ENCODE measurements around the gene MATCAP1.

The MATCAP1 gene

DNA sequence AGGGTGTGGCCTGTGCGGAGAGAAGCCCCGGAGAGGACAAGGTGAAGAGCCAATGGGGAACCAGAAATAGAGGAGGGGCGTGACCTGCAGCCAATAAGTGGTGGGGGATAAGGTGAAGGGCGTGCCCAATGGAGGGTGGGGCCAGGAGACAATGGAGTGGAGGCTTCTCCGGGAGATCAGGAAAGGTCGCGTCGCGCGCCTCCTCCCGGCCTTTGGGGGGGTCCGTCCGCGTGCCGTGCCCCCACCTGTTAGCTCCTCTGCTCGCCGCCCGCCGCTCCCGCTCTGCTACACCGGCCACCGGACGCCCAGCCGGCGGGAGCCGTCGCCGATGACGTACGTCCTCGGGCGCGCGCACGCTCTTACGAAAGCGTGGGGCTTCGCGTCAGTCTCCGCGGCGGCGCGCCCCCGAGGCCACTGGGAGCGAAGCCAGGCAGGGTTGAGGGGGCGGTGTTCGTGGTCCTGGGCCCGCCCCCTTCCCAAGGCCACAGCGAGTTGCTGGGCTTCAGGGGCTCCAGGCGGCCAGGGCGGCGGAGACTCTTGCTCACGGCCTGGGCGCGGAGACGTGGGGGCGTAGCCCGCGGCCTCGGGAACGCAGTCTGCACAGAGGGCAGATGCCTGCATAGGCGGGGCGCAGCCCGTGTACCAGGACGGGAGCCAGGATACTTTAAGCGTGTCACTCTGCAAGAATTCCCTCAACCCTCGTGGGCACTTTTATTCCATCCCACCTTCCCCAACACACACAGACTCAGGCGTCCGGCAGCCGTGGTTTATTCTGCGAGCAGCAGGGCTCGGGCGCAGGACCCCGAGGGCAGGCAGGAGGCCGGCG lies at the start of gene MATCAP1:
TSS of gene MATCAP1 (minus strand) at position 337 of the 826 bp plus-strand sequence. CDS start 3,353 bp downstream, outside the sequence.
- peak; percentile 97 to 98 for DNase-seq

DNA sequence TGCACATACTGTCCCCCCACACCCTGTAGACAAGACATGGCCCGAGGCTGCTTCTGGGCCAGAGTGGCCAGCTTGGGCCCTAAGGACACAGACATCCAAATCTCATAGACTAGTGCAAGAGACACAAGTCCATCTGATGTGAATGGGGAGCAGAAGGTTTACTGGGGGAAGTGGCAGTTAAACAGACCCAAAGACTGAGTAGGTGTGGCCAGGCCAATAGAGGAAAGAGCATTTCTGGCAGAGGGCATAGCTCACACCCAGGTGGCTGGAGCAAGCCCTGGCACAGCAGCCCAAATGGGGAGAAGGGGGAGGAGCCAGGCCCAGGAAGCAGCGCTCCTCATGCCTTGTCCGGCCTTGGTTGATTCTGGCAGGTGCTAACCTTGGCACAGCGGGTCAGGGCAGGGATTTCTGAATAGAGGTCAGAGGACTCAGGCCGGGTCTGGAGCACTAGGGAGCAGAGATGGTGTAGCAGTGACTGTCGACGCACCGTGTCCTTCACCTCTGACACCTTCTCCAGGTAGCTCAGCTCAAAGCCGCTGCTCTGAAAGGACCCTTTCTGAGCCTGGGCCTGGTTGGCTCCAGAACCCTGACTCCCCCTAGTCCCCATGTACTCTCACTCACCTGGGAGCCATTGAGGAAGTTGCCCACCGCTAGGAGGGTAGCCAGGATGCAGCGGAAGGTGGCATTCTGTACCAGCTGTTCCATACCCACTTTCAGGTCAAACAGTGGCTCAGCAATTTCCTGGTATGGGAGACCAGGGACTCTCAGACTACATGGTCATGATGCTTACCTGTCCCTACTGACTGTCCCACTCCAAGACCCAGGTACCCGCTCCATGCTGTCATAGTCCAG lies 47.3 kb upstream of the MATCAP1 start:
- no peak for DNase-seq

DNA sequence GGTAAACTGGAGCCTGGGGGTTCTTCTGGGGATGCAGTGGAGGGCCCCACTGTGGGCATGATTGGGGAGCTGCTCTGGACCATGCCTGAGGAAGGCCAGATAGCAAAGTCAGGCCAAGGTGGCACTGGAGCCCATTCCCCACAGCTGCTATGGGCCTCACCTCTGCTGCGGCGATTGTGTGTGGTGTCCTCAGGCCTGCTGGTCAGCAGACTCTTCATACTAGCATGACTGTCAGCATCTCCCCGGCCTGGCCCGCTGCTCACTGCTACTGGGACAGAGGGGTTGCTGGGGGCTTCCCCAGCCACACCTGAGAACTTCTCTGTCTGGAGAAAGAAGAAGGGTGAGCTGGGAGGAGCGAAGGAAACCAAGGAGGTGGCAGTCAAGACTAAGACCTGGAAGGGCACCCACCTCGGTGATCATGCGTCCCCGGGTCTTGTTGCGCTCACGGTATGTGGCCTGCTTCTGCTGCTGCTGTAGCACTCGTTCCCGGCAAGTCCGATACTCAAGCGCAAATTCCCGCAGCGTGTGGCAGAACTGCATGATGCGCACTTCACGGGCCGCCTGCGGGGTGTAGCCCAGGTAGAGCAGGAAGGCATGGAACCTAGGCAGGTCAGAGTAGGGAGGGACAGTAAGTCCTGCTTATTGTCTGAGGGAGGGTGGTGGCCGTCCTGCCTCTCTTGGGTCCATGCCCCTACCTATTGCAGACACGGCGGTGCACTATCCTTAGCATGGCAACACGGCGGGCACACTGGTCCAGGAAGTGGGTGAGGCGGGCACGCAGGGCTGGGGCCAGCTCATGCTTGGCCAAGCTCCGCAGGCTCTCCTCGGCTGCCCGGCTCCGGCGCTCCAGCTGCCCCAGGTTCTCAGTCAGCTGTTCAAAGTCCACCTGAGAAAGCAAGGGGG lies 46.4 kb upstream of the MATCAP1 start:
- DNase-seq = no peak

DNA sequence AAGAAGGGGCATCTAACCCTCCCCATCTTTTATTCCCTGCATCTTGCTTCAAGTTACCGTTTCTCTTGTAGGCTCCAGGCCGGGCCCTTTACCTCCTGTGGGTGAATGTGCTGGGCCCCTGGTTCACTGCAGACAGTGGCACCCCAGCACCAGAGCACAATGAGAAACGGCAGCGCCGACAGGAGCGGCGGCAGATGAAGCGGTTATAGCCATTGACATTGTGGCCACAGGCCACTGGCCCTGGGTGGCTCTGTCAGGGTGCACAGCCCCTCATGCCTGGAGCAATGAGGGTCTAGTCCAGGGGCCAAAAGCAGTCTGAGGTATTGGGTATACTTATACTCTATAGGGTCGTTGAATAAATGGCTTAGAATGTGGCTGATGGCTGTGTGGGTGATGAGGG lies 45.1 kb upstream of the MATCAP1 start:
- no peak for DNase-seq

DNA sequence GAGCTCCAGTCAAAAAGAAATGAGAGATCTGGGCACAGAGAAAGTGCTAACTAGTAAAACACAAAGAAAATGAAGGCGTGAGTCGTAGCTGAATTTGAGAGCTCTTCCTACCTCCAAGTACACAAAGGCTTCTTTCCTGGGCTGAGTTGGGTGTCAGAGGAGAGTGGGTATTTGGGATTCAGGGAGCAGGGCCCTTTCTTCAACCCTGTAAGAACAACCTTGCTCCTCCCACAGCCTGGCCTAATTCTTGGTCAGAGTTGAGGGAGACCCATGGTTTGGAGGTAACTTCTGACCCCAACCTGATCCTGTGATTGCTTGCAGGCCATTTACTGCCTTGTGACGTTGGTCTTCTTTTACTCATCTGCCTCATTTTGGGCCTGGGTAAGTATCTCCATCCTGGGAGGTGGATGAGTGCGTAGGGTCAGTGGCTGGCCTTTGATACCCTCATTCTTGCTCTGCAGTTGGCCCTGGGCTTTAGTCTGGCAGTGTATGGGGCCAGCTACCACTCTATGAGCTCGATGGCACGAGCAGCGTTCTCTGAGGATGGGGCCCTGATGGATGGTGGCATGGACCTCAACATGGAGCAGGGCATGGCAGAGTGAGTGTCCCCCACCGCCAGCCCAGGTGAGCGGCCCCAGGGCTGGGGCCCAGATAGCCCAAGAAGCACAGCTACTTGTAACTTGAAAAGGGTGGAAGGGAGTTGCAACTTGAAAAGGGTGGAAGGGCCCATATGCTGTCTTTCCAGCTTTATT lies 44.4 kb upstream of the MATCAP1 start:
- DNase-seq = no peak

DNA sequence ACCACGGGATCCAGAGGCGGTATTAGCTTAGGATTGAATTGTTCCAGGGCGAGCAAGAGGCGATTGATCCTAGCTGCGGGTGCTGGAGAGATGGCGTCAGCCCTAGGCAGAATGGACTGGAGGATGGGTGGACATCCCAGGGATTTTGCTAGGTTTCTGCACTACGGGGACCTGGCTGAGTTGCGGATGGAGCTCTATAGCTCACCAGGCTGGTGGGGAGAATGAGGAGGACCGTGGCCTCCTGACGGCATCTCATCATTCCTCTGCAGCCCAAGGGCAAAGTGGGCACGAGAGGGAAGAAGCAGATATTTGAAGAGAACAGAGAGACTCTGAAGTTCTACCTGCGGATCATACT lies 43.8 kb upstream of the MATCAP1 start:
- no peak for DNase-seq

DNA sequence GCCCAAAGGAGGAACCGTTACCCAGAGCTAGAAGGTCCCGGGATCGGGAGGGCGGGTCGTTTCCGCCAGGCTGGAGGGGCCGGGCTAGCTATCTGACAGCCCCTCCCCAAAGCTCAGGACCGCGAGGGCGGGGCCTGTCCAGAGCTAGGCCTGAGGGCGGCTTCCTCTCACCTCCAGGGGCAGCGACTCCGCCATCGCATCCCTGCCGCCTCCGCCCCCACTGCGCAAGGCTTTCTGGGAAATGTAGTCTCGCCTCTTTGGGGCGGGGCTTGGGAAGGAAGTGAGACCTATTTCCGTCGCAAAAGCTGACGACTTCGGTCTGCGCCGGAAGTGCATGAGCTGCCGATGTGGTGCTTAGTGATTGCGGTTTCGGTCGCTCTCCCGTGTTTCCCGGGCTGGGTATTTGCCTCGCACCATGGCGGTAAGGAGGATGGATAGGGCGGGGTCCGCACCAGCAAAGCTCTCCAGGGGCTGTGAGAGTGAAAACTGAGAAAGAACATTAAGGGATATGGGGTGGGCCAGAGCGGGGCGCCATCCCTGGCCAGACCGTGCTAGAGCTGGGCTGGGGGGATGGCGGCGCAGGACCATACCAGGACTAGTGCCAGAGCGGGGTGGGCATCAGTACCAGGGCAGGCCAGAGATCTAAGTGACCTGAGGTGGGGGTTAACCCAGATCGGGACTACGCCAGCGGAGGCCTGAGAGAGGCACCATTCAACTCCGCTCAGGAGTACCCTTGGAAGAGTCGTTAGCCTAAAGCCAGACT lies 43.2 kb upstream of the MATCAP1 start, which contains the start of gene TMEM208:
TSS of gene TMEM208 (plus strand) at position 327 of the 763 bp plus-strand sequence. CDS start at position 416, 89 bp downstream.
- DNase-seq = peak; percentile 97 to 99

DNA sequence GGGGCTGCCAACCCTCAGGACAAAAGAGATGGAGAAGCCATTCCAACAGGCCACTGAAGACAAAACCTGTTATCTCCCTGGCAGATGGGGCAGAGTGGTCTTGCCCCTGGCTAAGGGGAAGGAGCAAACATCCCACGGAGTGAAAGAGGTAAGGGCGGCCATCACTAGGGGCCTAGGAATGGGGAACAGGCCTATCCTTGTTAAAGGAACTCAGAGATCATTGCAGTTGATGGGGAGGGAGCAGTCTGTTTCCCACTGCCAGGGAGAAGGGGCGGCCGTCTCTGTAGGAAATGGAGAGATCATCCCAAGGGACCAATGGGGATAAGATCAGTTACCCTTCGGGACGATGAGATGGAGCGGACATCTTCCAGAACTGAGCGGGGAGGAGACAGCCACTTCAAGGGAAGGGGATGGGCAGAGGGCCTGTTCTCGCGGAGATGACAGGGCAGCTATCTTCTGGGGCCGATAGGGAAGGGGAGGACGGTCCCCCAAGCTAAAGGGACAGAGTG lies 42.6 kb upstream of the MATCAP1 start:
- DNase-seq = no peak

DNA sequence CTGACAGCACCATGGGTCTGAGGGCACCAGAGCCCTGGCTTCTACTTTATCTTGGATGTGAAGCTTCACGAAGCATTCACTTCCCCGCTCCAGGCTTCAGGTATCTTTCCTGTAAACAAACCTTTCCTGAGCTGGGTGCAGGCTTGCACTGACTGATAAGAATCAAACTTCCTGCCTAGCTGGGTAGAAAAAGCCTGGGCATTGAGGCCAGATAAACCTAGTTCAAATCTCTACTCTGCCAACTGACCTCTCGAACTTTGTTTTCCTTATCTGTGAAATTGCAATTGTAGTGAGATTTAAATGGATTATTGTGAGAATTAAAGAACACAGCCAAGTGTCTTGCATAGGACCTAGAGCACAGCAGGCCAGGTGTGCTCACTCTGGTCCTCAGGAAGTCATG lies 40.2 kb upstream of the MATCAP1 start:
- no peak for DNase-seq

DNA sequence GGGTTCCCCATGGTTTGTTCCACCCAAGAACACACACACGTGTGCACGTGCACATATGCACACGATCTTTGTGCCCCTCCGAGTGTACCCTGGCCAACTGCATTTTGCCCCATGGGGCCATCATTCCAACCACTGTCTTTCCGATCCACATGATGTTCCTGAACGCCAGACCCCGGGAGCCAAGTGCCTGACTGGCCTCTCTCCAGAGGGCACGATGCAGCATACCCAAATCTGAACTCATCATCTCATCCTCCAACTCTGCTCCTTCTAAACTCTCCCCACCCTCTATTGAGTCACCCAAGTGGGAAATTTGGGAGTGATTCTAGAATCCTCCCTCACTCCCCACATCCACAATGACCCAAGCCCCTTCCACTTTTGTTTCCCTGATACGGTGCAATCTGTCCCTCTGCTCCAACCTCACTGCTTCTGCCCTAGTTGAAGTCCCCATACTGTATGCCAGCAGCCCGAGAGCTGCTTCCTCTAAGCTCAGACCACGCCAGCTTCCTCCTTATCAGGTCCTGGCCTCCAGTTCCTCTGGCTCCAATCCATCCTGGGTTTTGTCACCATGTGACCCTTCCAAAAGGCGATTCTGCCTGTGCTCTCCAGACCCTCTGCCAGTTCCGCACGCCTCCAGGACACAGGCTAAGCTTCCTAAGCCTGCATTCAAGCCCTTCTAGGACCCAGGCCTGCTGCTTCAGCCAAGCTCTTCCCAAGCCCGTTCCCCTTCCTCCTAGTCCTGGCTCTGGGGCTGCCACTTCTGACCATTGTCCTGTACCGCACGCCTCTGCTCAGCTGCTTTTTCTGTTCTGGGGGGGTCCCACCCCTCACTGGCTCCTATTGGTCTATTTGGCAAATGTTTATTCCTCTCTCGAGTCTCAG lies 33.1 kb upstream of the MATCAP1 start:
- no peak for DNase-seq

DNA sequence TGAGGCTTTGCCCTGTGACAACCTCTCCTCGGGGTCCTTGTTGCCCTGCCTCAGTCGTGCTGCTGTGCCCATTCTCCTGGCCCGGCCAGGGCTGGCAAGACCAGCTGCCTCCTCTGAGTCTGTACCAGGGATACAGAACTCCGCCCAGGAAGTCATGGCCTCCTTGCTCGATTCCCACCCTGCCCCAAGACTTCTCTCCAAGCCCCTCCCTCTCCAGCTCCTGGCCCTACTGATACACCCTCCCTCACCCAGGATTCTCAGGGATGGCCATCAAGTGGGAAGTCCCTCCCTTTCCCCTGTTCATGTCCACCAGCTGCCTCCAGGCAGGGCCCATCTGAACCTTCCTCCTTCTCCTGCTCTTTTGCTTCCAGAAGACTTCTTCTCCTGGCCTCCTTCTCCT lies 31.9 kb upstream of the MATCAP1 start:
- no peak for DNase-seq

DNA sequence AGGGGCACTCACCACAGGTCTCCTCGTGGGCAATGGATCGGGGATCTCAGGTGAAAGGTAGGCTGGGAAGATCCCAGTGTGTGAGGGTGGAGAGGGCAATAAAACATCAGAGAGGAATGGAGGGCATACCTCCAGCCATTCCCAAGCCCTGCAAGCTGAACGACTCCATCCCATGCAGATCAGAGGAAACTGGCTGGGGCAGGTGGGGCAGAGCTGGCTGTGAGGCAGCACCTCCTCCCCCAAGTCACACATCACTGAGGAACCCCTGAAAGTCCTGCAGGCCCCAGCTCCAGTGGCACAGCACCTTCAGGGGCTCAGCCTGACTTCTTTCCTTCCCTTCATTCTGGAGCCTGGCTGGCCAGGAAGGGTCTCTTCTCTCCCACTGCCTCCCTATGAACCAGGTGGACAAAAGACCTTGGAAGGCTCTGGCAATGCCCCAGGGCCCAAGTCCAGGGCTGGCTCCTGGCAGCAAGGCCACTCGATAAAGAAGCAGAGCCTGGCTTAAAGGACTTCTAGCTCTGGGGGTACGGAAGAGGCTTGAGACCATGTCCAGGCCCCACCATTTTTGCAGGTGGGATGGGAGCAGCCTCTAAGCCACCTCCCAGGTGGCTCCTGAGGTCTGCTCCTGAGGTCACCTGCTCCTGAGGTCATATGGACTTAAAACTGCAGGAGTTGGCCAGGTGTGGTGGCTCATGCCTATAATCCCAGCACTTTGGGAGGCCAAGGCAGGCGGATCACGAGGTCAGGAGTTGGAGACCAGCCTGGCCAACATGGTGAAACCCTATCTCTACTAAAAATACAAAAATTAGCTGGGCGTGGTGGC lies 29.6 kb upstream of the MATCAP1 start:
- no peak for DNase-seq

DNA sequence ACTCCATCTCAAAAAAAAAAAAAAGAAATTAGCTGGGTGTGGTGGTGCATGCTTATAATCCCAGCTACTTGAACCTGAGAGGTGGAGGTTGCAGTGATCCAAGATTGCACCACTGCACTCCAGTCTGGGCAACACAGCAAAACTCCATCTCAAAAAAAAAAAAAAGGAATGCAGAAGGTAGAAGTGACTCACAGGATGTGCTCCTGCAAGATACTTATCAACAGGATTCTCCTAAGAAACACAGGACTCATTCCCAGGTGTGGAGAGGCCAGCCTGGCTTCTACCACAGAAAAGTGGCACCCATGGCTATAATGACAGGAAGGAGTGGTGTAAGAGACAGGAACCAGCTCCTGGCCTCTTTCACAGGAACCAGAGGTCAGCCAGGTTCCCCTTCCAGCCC lies 29.0 kb upstream of the MATCAP1 start:
- no peak for DNase-seq

DNA sequence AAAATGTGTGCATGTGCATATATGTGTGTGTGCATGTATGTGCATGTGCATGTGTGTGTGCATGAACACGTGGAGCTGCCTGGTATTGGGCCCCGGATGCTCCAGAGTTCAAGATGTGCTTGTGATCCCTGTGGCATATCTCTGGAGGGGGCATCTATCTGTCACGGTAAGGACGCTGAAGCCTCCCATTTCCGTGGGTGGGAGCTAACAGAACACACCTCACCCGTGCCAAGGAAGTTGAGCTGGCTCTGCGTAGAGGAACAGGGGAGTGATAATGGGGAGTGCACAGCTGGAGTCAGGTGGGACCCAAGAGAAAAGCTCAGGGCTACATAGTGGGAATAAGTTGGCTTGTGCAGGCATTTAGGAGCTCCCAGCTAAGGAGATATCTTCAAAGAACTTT lies 27.9 kb upstream of the MATCAP1 start:
- DNase-seq = no peak

DNA sequence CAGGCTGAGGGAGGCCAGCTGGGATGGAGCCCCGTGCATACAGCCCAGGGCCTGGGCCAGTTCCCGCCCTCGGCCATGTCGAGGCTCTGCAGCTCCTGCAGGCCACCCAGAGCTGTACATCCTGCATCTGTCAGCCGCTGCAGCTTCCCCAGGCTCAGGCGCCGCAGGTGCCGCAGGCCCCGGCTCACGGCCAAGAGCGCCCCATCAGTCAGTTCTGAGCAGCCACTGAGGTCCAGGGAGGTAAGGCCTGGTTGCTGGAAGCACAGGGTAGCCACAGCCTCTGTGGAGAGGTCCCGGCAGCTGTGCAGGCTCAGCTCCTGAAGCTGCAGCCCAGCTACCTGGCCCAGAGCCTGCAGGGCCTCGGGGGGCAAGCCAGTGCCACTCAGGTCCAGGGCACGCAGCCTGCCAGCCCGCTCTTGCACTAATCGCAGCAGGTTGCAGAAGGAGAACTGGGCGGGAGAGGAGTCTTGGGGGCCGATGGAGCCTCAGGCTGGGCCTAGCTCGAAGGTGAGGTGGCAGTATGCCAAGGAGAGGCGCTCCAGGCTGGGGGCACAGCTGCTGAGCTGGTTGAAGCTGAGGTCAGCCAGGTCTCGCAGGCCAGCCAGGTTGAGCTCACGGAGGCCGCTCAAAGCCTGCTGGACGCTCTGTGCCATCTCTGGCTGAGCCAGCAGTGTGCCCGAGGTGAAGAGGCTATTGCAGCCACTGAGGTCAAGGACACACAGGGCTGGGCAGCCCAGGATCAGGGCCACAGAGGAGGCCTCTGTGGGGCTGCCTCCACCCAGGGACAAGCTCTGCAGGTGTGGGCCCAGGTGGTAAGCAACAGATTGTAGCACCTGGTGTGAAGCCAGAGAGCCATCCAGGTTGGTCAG lies 26.5 kb upstream of the MATCAP1 start:
- DNase-seq = no peak

DNA sequence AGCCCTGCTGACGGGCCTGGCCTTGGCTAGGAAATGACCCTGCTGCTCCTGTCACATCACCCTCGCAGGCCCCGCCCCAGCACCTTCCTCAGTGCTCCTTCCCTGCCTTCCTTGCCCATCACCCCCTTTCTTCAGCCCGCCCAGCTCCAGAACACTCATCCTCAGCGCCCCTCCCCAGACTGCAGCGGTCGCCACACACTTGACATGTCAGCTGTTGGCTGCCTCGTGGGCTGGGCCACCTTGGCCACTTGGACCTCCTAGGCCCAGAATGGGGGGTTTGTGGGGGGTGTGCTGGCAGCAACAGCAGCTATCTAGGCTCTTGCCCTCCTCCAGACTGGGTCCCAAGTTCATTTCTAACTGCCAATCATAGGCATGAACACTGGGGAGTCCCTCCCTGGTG lies 25.8 kb upstream of the MATCAP1 start:
- no peak for DNase-seq

DNA sequence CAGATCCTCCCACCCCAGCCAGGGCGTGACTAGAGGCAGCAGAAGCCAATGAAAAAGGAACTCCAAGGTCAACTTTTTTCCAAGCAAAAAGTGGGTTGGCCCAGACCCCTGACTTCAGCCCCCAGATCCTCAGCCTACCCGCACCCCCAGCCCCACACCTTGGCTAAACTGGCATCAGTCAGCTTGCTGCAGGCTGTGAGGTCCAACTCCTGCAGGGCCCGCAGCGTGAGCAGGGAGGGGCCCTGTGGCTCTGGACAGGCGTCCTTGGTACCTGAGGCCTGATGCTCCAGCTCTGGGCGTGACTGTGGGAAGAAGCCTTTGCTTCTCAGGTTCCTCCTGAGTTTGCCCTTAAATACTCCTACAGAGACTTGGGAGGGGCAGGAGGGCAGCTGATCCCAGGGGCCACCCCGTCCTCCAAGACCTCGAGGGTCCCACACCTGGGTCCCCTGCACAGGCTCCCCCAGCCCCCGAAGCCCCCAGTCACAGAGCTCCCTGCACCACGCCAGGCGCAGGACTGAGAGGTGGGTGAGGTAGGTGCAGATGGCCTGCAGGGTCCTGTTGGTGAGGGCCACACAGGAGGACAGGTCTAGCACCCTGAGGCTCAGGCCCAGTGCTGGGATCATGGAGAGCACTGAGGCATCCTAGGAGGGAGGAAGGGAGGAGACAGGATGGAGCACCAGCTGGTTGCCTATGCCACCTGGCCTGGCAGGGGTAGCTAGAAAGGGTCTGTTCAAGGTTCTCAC lies 24.6 kb upstream of the MATCAP1 start:
- no peak for DNase-seq
